Activated T-helper 1 cell treated with Interleukin-2 at 50 U/mL for 16 hours (primary cell): ENCODE measurements around the gene VPS35L.

ENCODE experiments used
- DNase-seq: peaks from one replicate; pipeline ENCODE4 v3.0.0-alpha.2; 2020; ENCODE audit warnings: low read depth

Gene VPS35L

GRCh38 chr16:19555186-19555937 lies at the start of gene VPS35L:
TSS of gene VPS35L (plus strand) at chr16:19555703. CDS start at chr16:19555730, 27 bp downstream.
- peak; percentile 90 for DNase-seq

- DNase-seq = no peak
Observed at GRCh38 chr16:19506965-19507364, 48.5 kb upstream of the VPS35L start.

GRCh38 chr16:19507867-19508266 lies 47.6 kb upstream of the VPS35L start:
- no peak for DNase-seq

- DNase-seq = no peak
Observed at GRCh38 chr16:19512297-19512696, 43.2 kb upstream of the VPS35L start.

GRCh38 chr16:19513377-19514053 lies 42.0 kb upstream of the VPS35L start:
- no peak for DNase-seq

GRCh38 chr16:19515757-19516156 lies 39.7 kb upstream of the VPS35L start:
- DNase-seq = no peak

- DNase-seq = no peak
Observed at GRCh38 chr16:19517424-19518089, 37.9 kb upstream of the VPS35L start.

GRCh38 chr16:19518388-19518787 lies 37.1 kb upstream of the VPS35L start:
- DNase-seq = no peak

- DNase-seq = no peak
Observed at GRCh38 chr16:19520861-19521331, 34.6 kb upstream of the VPS35L start.

- peak; percentile 89 for DNase-seq
Observed at GRCh38 chr16:19521471-19522396, 33.8 kb upstream of the VPS35L start, which contains the start of gene GDE1. TSS of gene GDE1 (minus strand) at chr16:19522098. CDS start at chr16:19521964, 134 bp downstream.

- DNase-seq = no peak
Observed at GRCh38 chr16:19522397-19522732, 33.1 kb upstream of the VPS35L start.

GRCh38 chr16:19522760-19523159 lies 32.7 kb upstream of the VPS35L start:
- no peak for DNase-seq

GRCh38 chr16:19523184-19523558 lies 32.3 kb upstream of the VPS35L start:
- DNase-seq = no peak

- peak; percentile 90 for DNase-seq
Observed at GRCh38 chr16:19523559-19524355, 31.7 kb upstream of the VPS35L start, which contains the start of gene CCP110. TSS of gene CCP110 (plus strand) at chr16:19523942. CDS start at chr16:19527882, 3,940 bp downstream.

- DNase-seq = no peak
Observed at GRCh38 chr16:19524356-19524615, 31.2 kb upstream of the VPS35L start.

- no peak for DNase-seq
Observed at GRCh38 chr16:19524616-19525384, 30.7 kb upstream of the VPS35L start.

- no peak for DNase-seq
Observed at GRCh38 chr16:19525385-19525723, 30.1 kb upstream of the VPS35L start.

GRCh38 chr16:19527161-19527560 lies 28.3 kb upstream of the VPS35L start:
- DNase-seq = no peak

GRCh38 chr16:19528666-19529065 lies 26.8 kb upstream of the VPS35L start:
- no peak for DNase-seq

GRCh38 chr16:19532601-19533000 lies 22.9 kb upstream of the VPS35L start:
- DNase-seq = no peak
